ENCODE results near the gene TBC1D5.

TBC1D5 gene

GRCh38 chr3:17187589-17188184 lies 554.7 kb downstream of the TBC1D5 start:
- no peak for DNase-seq (ENCODE audit: low read depth in 1 of 2, low spot score in 1 of 2)

GRCh38 chr3:17183951-17184550 lies 558.4 kb downstream of the TBC1D5 start:
- no peak for DNase-seq (ENCODE audit: low read depth in 1 of 2, low spot score in 1 of 2)

- no peak for DNase-seq (ENCODE audit: low read depth in 1 of 2, low spot score in 1 of 2)
Observed at GRCh38 chr3:17182166-17182565, 560.3 kb downstream of the TBC1D5 start.

- no peak for DNase-seq (ENCODE audit: low read depth in 1 of 2, low spot score in 1 of 2)
Observed at GRCh38 chr3:17181413-17181907, 561.0 kb downstream of the TBC1D5 start.

GRCh38 chr3:17179381-17180205 lies 562.8 kb downstream of the TBC1D5 start:
- no peak for DNase-seq (ENCODE audit: low read depth in 1 of 2, low spot score in 1 of 2)

GRCh38 chr3:17176757-17177156 lies 565.7 kb downstream of the TBC1D5 start:
- DNase-seq (ENCODE audit: low read depth in 1 of 2, low spot score in 1 of 2): no peak

- DNase-seq (ENCODE audit: low read depth in 1 of 2, low spot score in 1 of 2): no peak
Observed at GRCh38 chr3:17175187-17175807, 567.1 kb downstream of the TBC1D5 start.

- DNase-seq (ENCODE audit: low read depth in 1 of 2, low spot score in 1 of 2): no peak
Observed at GRCh38 chr3:17166369-17166768, 576.1 kb downstream of the TBC1D5 start.

GRCh38 chr3:17162116-17162515 lies 580.3 kb downstream of the TBC1D5 start:
- DNase-seq (ENCODE audit: low read depth in 1 of 2, low spot score in 1 of 2): no peak

- no peak for DNase-seq (ENCODE audit: low read depth in 1 of 2, low spot score in 1 of 2)
Observed at GRCh38 chr3:17160597-17160996, 581.8 kb downstream of the TBC1D5 start.

- DNase-seq (ENCODE audit: low read depth in 1 of 2, low spot score in 1 of 2): no peak
Observed at GRCh38 chr3:17158941-17159682, 583.3 kb downstream of the TBC1D5 start.

- no peak for DNase-seq (ENCODE audit: low read depth in 1 of 2, low spot score in 1 of 2)
Observed at GRCh38 chr3:17157713-17158112, 584.7 kb downstream of the TBC1D5 start.

- DNase-seq (ENCODE audit: low read depth in 1 of 2, low spot score in 1 of 2): no peak
Observed at GRCh38 chr3:17156864-17157263, 585.6 kb downstream of the TBC1D5 start.

GRCh38 chr3:17155951-17156350 lies 586.5 kb downstream of the TBC1D5 start:
- DNase-seq (ENCODE audit: low read depth in 1 of 2, low spot score in 1 of 2): no peak

- no peak for DNase-seq (ENCODE audit: low read depth in 1 of 2, low spot score in 1 of 2)
Observed at GRCh38 chr3:17154941-17155340, 587.5 kb downstream of the TBC1D5 start.

GRCh38 chr3:17154221-17154620 lies 588.2 kb downstream of the TBC1D5 start:
- no peak for DNase-seq (ENCODE audit: low read depth in 1 of 2, low spot score in 1 of 2)

GRCh38 chr3:17153209-17153608 lies 589.2 kb downstream of the TBC1D5 start:
- no peak for DNase-seq (ENCODE audit: low read depth in 1 of 2, low spot score in 1 of 2)

GRCh38 chr3:17151598-17152373 lies 590.6 kb downstream of the TBC1D5 start:
- DNase-seq (ENCODE audit: low read depth in 1 of 2, low spot score in 1 of 2): peak; percentile 62 to 67

GRCh38 chr3:17149076-17149475 lies 593.4 kb downstream of the TBC1D5 start:
- no peak for DNase-seq (ENCODE audit: low read depth in 1 of 2, low spot score in 1 of 2)

GRCh38 chr3:17144665-17144993 lies 597.8 kb downstream of the TBC1D5 start:
- DNase-seq (ENCODE audit: low read depth in 1 of 2, low spot score in 1 of 2): no peak

Data from stimulated activated CD4-positive, alpha-beta T cell treated with anti-CD3 and anti-CD28 coated beads, Interleukin-15, amount 100 ng/mL, for 1 hour (primary cell).